GM12891 (cell line): ENCODE results near the gene GRHL1.

ENCODE experiments used
- PAX5 ChIP-seq: IDR thresholded peaks from 2 replicates; pipeline ENCODE4 v1.6.1; 2011; ENCODE audit warnings: low read length, moderate library complexity, mild to moderate bottlenecking; ENCODE audit not compliant: insufficient read depth, severe bottlenecking
- POLR2A ChIP-seq: IDR thresholded peaks from 2 replicates; pipeline ENCODE4 v1.6.1; 2011; ENCODE audit warnings: low read depth, low read length, control low read depth
- POLR2AphosphoS5 ChIP-seq: IDR thresholded peaks from 2 replicates; pipeline ENCODE4 v1.6.1; 2011; ENCODE audit warnings: low read depth, low read length, control low read depth
- POU2F2 ChIP-seq: IDR thresholded peaks from 2 replicates; pipeline ENCODE4 v1.6.1; 2011; ENCODE audit warnings: low read depth, mild to moderate bottlenecking, control low read depth, low read length, moderate library complexity
- SPI1 ChIP-seq: IDR thresholded peaks from 2 replicates; pipeline ENCODE4 v1.6.1; 2011; ENCODE audit warnings: low read depth, low read length, control low read depth
- TAF1 ChIP-seq: IDR thresholded peaks from 2 replicates; pipeline ENCODE4 v1.6.1; 2011; ENCODE audit warnings: low read depth, low read length, control low read depth

DNA sequence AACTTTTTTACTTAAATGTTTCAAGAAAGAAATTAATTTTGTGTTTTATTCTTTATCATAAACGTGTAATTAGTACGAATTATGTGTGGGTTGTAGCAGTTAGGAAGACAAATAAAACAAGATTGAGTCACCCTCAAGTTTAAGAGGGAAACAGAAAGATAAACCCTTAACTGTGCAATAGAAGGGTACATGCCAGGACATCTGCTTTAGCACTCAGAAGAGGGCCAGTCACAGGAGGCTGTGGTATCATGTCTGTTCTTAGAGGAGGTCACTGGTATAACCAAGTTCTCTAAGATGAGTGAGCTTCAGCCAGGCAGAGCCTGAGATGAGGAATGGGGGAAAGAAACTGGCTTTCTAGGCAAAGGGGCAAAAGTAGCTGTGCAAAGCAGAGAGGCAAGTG, 42.4 kb upstream of the GRHL1 start:
- TF ChIP-seq TAF1 (no peak), POLR2A (no peak), SPI1 (no peak), POLR2AphosphoS5 (no peak), PAX5 (no peak), POU2F2 (no peak)
